MCF 10A (cell line): ENCODE results near the gene CDKL5. TPM values are rescaled to one million over a fixed set of nuclear protein-coding genes. Genes with fewer than 3 reads are reported as not detected.

ENCODE experiments used
- BruUV-seq: library from RNA; stranded (reverse); fragments of 400-500 nt; replicated peaks from 2 replicates; lab custom pipeline; 2021; lab: Mats Ljungman, UMichigan
- CTCF ChIA-PET: fragments of 300-600 bp; sonication (Branson Sonifier 250); formaldehyde crosslinking; extraction: SDS; loops from one replicate; lab custom pipeline; 2021; ENCODE audit warnings: antibody characterized with exemption, inconsistent platforms; lab: Yijun Ruan, JAX
- POLR2A ChIA-PET: fragments of 300-600, 350-650 bp; sonication (Branson Sonifier 250); formaldehyde crosslinking; extraction: SDS; loops from one replicate; lab custom pipeline; 2020; ENCODE audit warnings: antibody characterized with exemption, inconsistent platforms; lab: Yijun Ruan, JAX
- DNase-seq: peaks from one replicate; pipeline ENCODE4 v3.0.0-alpha.2; 2018; ENCODE audit not compliant: unreplicated experiment
- H3K27ac Mint-ChIP-seq: one replicate; pipeline ENCODE4 v1.8.0; 2022; ENCODE audit warnings: mild to moderate bottlenecking, low read depth, mixed read lengths; ENCODE audit not compliant: unreplicated experiment
- H3K27me3 Mint-ChIP-seq: one replicate; pipeline ENCODE4 v1.8.0; 2022; ENCODE audit warnings: mixed read lengths; ENCODE audit not compliant: insufficient read depth, unreplicated experiment
- H3K36me3 Mint-ChIP-seq: one replicate; pipeline ENCODE4 v1.8.0; 2022; ENCODE audit warnings: mild to moderate bottlenecking, moderate library complexity, mixed read lengths; ENCODE audit not compliant: insufficient read depth, unreplicated experiment
- H3K4me1 Mint-ChIP-seq: one replicate; pipeline ENCODE4 v1.8.0; 2022; ENCODE audit warnings: mixed read lengths; ENCODE audit not compliant: insufficient read depth, unreplicated experiment
- H3K4me3 Mint-ChIP-seq: one replicate; pipeline ENCODE4 v1.8.0; 2022; ENCODE audit warnings: mild to moderate bottlenecking, moderate library complexity, mixed read lengths; ENCODE audit not compliant: unreplicated experiment
- H3K9me3 Mint-ChIP-seq: one replicate; pipeline ENCODE4 v1.8.0; 2022; ENCODE audit warnings: mixed read lengths; ENCODE audit not compliant: unreplicated experiment
- CTCF ChIP-seq: fragments of 200-600 bp; IDR thresholded peaks from one replicate; pipeline ENCODE4 v1.8.0; 2022; ENCODE audit warnings: antibody characterized with exemption, mild to moderate bottlenecking; ENCODE audit not compliant: unreplicated experiment
- intact Hi-C: fragments of 100-400 bp; cut with micrococcal nuclease; formaldehyde crosslinking; loops from 2 replicates; pipeline ENCODE4 v1.14.1; 2022
- total RNA-seq: library from RNA; stranded (reverse); gene quantifications from 2 replicates; pipeline ENCODE4 v1.2.3, GENCODE V29; 2022

Gene CDKL5
- total RNA-seq, 1 experiment from 2014 or later, result 8.2 TPM

GRCh38 chrX:18557879-18558278 is 132.5 kb downstream of the CDKL5 start:
- no peak for TF ChIP-seq CTCF
- no peaks in the 10 kb centered on the region for H3K36me3 Mint-ChIP-seq
- ChIA-PET POLR2A (no interaction called here), CTCF (no interaction called here)
- H3K27me3 Mint-ChIP-seq, result no peaks in the 10 kb centered on the region
- DNase-seq, result no peak
- peaks cover 12% of the 10 kb centered on the region for H3K9me3 Mint-ChIP-seq
- BruUV-seq, result no TSS peak
- no peak overlapping the region for H3K4me3 Mint-ChIP-seq
- H3K4me1 Mint-ChIP-seq, result no peaks in the 10 kb centered on the region
- no peak overlapping the region for H3K27ac Mint-ChIP-seq
- intact Hi-C loops, result no loop called here

GRCh38 chrX:18558799-18559198 is 133.4 kb downstream of the CDKL5 start:
- TF ChIP-seq CTCF, result no peak
- Mint-ChIP-seq H3K4me3 (no peak overlapping the region), H3K4me1 (no peaks in the 10 kb centered on the region), H3K27me3 (no peaks in the 10 kb centered on the region), H3K9me3 (peaks cover 5% of the 10 kb centered on the region), H3K27ac (no peak overlapping the region), H3K36me3 (no peaks in the 10 kb centered on the region)
- intact Hi-C loops, result no loop called here
- no peak for DNase-seq
- no TSS peak for BruUV-seq
- CTCF ChIA-PET, result interaction anchor here (0.6 kb wide), 1 partner anchor 169 kb away, joined by 3 read pairs; no protein-coding TSS in a partner anchor
- POLR2A ChIA-PET, result no interaction called here

- intact Hi-C loops, result no loop called here
- no peak for DNase-seq
- Mint-ChIP-seq H3K36me3 (no peaks in the 10 kb centered on the region), H3K27ac (no peak overlapping the region), H3K9me3 (peaks cover 5% of the 10 kb centered on the region), H3K27me3 (no peaks in the 10 kb centered on the region), H3K4me3 (no peak overlapping the region), H3K4me1 (no peaks in the 10 kb centered on the region)
- no peak for TF ChIP-seq CTCF
- CTCF ChIA-PET, result no interaction called here
- BruUV-seq, result no TSS peak
- POLR2A ChIA-PET, result no interaction called here
Observed at GRCh38 chrX:18561020-18561419, 135.6 kb downstream of the CDKL5 start.

- Mint-ChIP-seq H3K4me3 (no peak overlapping the region), H3K27ac (no peak overlapping the region), H3K36me3 (no peaks in the 10 kb centered on the region), H3K9me3 (peaks cover 5% of the 10 kb centered on the region), H3K4me1 (no peaks in the 10 kb centered on the region), H3K27me3 (no peaks in the 10 kb centered on the region)
- no peak for TF ChIP-seq CTCF
- intact Hi-C loops, result no loop called here
- no peak for DNase-seq
- POLR2A ChIA-PET, result interaction anchor here (0.6 kb wide), 1 partner anchor 796 kb away, joined by 3 read pairs; no protein-coding TSS in a partner anchor
- no TSS peak for BruUV-seq
- CTCF ChIA-PET, result interaction anchor here (0.6 kb wide), 1 partner anchor 1105 kb away, joined by 3 read pairs; no protein-coding TSS in a partner anchor
Observed at GRCh38 chrX:18565727-18566126, 140.3 kb downstream of the CDKL5 start.
